Thymus (tissue), 11 donors: ENCODE measurements around the gene SMARCD3. TPM values are rescaled to one million over a fixed set of nuclear protein-coding genes. Genes with fewer than 3 reads are reported as not detected.

Experiments used
- DNase-seq, 9 donors: peaks; one replicate each; pipeline ENCODE4 v3.0.0-alpha.2; 2013; ENCODE audit warnings: low spot score in 9 of 9, low read depth in 6 of 9, missing footprints in 1 of 9
- H3K27ac ChIP-seq, 2 donors: one replicate each; pipeline ENCODE4 v1.5.1; 2013; ENCODE audit warnings: control low read depth in 1 of 2, low read depth in 1 of 2, low read length in 1 of 2, mild to moderate bottlenecking in 1 of 2, moderate library complexity in 1 of 2
- H3K27me3 ChIP-seq, 2 donors: one replicate each; pipeline ENCODE4 v1.5.1; 2013; ENCODE audit warnings: low read length in 1 of 2; ENCODE audit not compliant: control insufficient read depth in 2 of 2, insufficient read depth in 1 of 2
- H3K36me3 ChIP-seq, 2 donors: one replicate each; pipeline ENCODE4 v1.5.1; 2013; ENCODE audit warnings: low read length in 1 of 2, mild to moderate bottlenecking in 1 of 2, moderate library complexity in 1 of 2; ENCODE audit not compliant: control insufficient read depth in 2 of 2, insufficient read depth in 2 of 2
- H3K4me1 ChIP-seq, 2 donors: one replicate each; pipeline ENCODE4 v1.5.1; 2013; ENCODE audit warnings: low read length in 2 of 2; ENCODE audit not compliant: control insufficient read depth in 2 of 2, insufficient read depth in 2 of 2
- H3K4me3 ChIP-seq, 2 donors: one replicate each; pipeline ENCODE4 v1.5.1; 2013; ENCODE audit warnings: low read length in 2 of 2, control low read depth in 1 of 2, mild to moderate bottlenecking in 1 of 2
- H3K9me3 ChIP-seq, 2 donors: one replicate each; pipeline ENCODE4 v1.5.1; 2013; ENCODE audit warnings: low read length in 1 of 2, mild to moderate bottlenecking in 1 of 2; ENCODE audit not compliant: control insufficient read depth in 2 of 2, insufficient read depth in 1 of 2
- WGBS: extraction: QIAGEN DNeasy Blood & Tissue Kit; methylation state at CpG from one replicate; pipeline ENCODE4 v1.1.7; 2013; 5-methylcytosine and 5-hydroxymethylcytosine counted together
- polyA plus RNA-seq: library from polyadenylated mRNA; stranded (reverse); fragments of 200-250 nt; gene quantifications from one replicate; pipeline ENCODE4 v1.2.3, GENCODE V29; 2013
- total RNA-seq: library from RNA; stranded (reverse); fragments of 120-200 nt; gene quantifications from one replicate; pipeline ENCODE4 v1.2.4, GENCODE V29; 2013
- donor health status: healthy.

The SMARCD3 gene
- total and polyA plus RNA-seq, 2 donors = 4.1 to 9.6 TPM

- DNase-seq = no peak
- H3K4me3 ChIP-seq = no peak overlapping the region
- no peaks in the 10 kb centered on the region for H3K9me3 ChIP-seq
- H3K27me3 ChIP-seq = peaks cover 0 to 38% of the 10 kb centered on the region in 2 donors
- no peaks in the 10 kb centered on the region for H3K36me3 ChIP-seq
- H3K27ac ChIP-seq = no peak overlapping the region
- 96% methylated on average over 14 of the region's 14 CpGs for WGBS
- no peaks in the 10 kb centered on the region for H3K4me1 ChIP-seq
Observed at GRCh38 chr7:151193203-151193978, 55.1 kb downstream of the SMARCD3 start.

- H3K9me3 ChIP-seq = no peaks in the 10 kb centered on the region
- H3K4me1 ChIP-seq = no peaks in the 10 kb centered on the region
- H3K4me3 ChIP-seq = no peak overlapping the region
- no peak for DNase-seq
- H3K27ac ChIP-seq = no peak overlapping the region
- peaks cover 0 to 44% of the 10 kb centered on the region in 2 donors for H3K27me3 ChIP-seq
- 97% methylated on average over 23 of the region's 23 CpGs for WGBS
- H3K36me3 ChIP-seq = no peaks in the 10 kb centered on the region
Observed at GRCh38 chr7:151192002-151192539, 56.4 kb downstream of the SMARCD3 start.

GRCh38 chr7:151191544-151191943, 57.0 kb downstream of the SMARCD3 start:
- peaks cover 0 to 41% of the 10 kb centered on the region in 2 donors for H3K27me3 ChIP-seq
- H3K36me3 ChIP-seq = no peaks in the 10 kb centered on the region
- H3K9me3 ChIP-seq = no peaks in the 10 kb centered on the region
- H3K27ac ChIP-seq = no peak overlapping the region
- no peak overlapping the region for H3K4me3 ChIP-seq
- DNase-seq = no peak
- no peaks in the 10 kb centered on the region for H3K4me1 ChIP-seq
- 95% methylated on average over 12 of the region's 12 CpGs for whole genome bisulfite sequencing

- H3K9me3 ChIP-seq = no peaks in the 10 kb centered on the region
- peaks cover 0 to 29% of the 10 kb centered on the region in 2 donors for H3K27me3 ChIP-seq
- H3K4me3 ChIP-seq = no peak overlapping the region
- WGBS = 87% methylated on average over 4 of the region's 4 CpGs
- DNase-seq = no peak
- no peaks in the 10 kb centered on the region for H3K36me3 ChIP-seq
- no peaks in the 10 kb centered on the region for H3K4me1 ChIP-seq
- no peak overlapping the region for H3K27ac ChIP-seq
Observed at GRCh38 chr7:151189038-151189437, 59.5 kb downstream of the SMARCD3 start.

Other genes with a start within 250 kb of the SMARCD3 start
- gene ATG9B, start 224.2 kb downstream of the SMARCD3 start, total RNA-seq = 1.6 TPM
- 8.0 TPM for gene ATG9B, start 224.2 kb downstream of the SMARCD3 start, polyA plus RNA-seq
- 10.5 TPM for gene ABCB8, start 220.2 kb downstream of the SMARCD3 start, total RNA-seq
- 33.8 TPM for gene ABCB8, start 220.2 kb downstream of the SMARCD3 start, polyA plus RNA-seq
- gene ASIC3, start 200.2 kb downstream of the SMARCD3 start, total RNA-seq = 0.14 TPM
- 10.6 TPM for gene ASIC3, start 200.2 kb downstream of the SMARCD3 start, polyA plus RNA-seq
- 19.8 TPM for gene CDK5, start 190.8 kb downstream of the SMARCD3 start, total RNA-seq
- 8.9 TPM for gene CDK5, start 190.8 kb downstream of the SMARCD3 start, polyA plus RNA-seq
- gene SLC4A2, start 189.1 kb downstream of the SMARCD3 start, total RNA-seq = 22.9 TPM
- 89.5 TPM for gene SLC4A2, start 189.1 kb downstream of the SMARCD3 start, polyA plus RNA-seq
- 52.2 TPM for gene FASTK, start 167.9 kb downstream of the SMARCD3 start, total RNA-seq
- gene FASTK, start 167.9 kb downstream of the SMARCD3 start, polyA plus RNA-seq = 142 TPM
- gene TMUB1, start 165.2 kb downstream of the SMARCD3 start, total RNA-seq = 17.0 TPM
- gene TMUB1, start 165.2 kb downstream of the SMARCD3 start, polyA plus RNA-seq = 68.4 TPM
- 8.2 TPM for gene AGAP3, start 162.2 kb downstream of the SMARCD3 start, total RNA-seq
- 43.2 TPM for gene AGAP3, start 162.2 kb downstream of the SMARCD3 start, polyA plus RNA-seq
- not detected for gene GBX1, start 81.0 kb downstream of the SMARCD3 start, total RNA-seq
- gene GBX1, start 81.0 kb downstream of the SMARCD3 start, polyA plus RNA-seq = 0.07 TPM
- gene ASB10, start 61.4 kb downstream of the SMARCD3 start, total RNA-seq = not detected
- 0.05 TPM for gene ASB10, start 61.4 kb downstream of the SMARCD3 start, polyA plus RNA-seq
- gene H2BK1, start 38.2 kb downstream of the SMARCD3 start, total RNA-seq = not detected
- 0.25 TPM for gene H2BK1, start 38.2 kb downstream of the SMARCD3 start, polyA plus RNA-seq
- 26.1 TPM for gene ABCF2, start 21.5 kb downstream of the SMARCD3 start, total RNA-seq
- gene ABCF2, start 21.5 kb downstream of the SMARCD3 start, polyA plus RNA-seq = 18.9 TPM
- gene CHPF2, start 16.2 kb downstream of the SMARCD3 start, total RNA-seq = 18.0 TPM
- gene CHPF2, start 16.2 kb downstream of the SMARCD3 start, polyA plus RNA-seq = 35.2 TPM
- gene NUB1, start 93.1 kb upstream of the SMARCD3 start, total RNA-seq = 69.8 TPM
- gene NUB1, start 93.1 kb upstream of the SMARCD3 start, polyA plus RNA-seq = 48.5 TPM
- gene WDR86, start 161.3 kb upstream of the SMARCD3 start, total RNA-seq = 5.0 TPM
- gene WDR86, start 161.3 kb upstream of the SMARCD3 start, polyA plus RNA-seq = 1.3 TPM
- 1.2 TPM for gene CRYGN, start 191.4 kb upstream of the SMARCD3 start, total RNA-seq
- gene CRYGN, start 191.4 kb upstream of the SMARCD3 start, polyA plus RNA-seq = 0.34 TPM